Caco-2 (cell line): ENCODE measurements around the gene PTGIR. TPM values are rescaled to one million over a fixed set of nuclear protein-coding genes. Genes with fewer than 3 reads are reported as not detected.

Source experiments
- BruUV-seq: library from RNA; stranded (reverse); fragments of 400-500 nt; replicated peaks from 2 replicates; lab custom pipeline; 2021; lab: Mats Ljungman, UMichigan
- CTCF ChIA-PET: fragments of 300-600 bp; sonication (Branson Sonifier 250); formaldehyde crosslinking; loops from one replicate; lab custom pipeline; 2022; ENCODE audit warnings: antibody characterized with exemption; lab: Charles Lee
- POLR2A ChIA-PET: fragments of 300-600 bp; sonication (Branson Sonifier 250); formaldehyde crosslinking; loops from one replicate; lab custom pipeline; 2022; ENCODE audit warnings: antibody characterized with exemption; lab: Charles Lee
- DNase-seq, 2 experiments: peaks; one replicate each; pipeline versions ENCODE4 v3.0.0 to v3.0.0-alpha.2; 2020 to 2022
- H3K27me3 ChIP-seq: replicated peaks from 2 replicates; pipeline ENCODE4 v1.6.0; 2011; ENCODE audit warnings: low read length; ENCODE audit not compliant: control insufficient read depth, insufficient read depth
- H3K36me3 ChIP-seq: 2 replicates; pipeline ENCODE4 v1.5.1; 2011; ENCODE audit warnings: low read length; ENCODE audit not compliant: control insufficient read depth, insufficient read depth
- H3K4me1 ChIP-seq: fragments of 250-450 bp; sonication (Bioruptor Pico); 2 replicates; pipeline ENCODE4 v1.5.1; 2020; ENCODE audit warnings: mild to moderate bottlenecking
- H3K4me3 ChIP-seq: 2 replicates; pipeline ENCODE4 v1.5.1; 2011; ENCODE audit warnings: low read depth, mild to moderate bottlenecking, control low read depth, low read length
- H3K9me3 ChIP-seq: fragments of 250-450 bp; sonication (Bioruptor Pico); 2 replicates; pipeline ENCODE4 v1.5.1; 2020; ENCODE audit warnings: mild to moderate bottlenecking, moderate library complexity
- H3K27ac Mint-ChIP-seq: one replicate; pipeline ENCODE4 v1.8.0; 2022; ENCODE audit warnings: mixed read lengths; ENCODE audit not compliant: unreplicated experiment
- H3K27me3 Mint-ChIP-seq: one replicate; pipeline ENCODE4 v1.8.0; 2022; ENCODE audit warnings: mixed read lengths; ENCODE audit not compliant: insufficient read depth, unreplicated experiment
- H3K36me3 Mint-ChIP-seq: one replicate; pipeline ENCODE4 v1.8.0; 2022; ENCODE audit warnings: mild to moderate bottlenecking, mixed read lengths; ENCODE audit not compliant: insufficient read depth, unreplicated experiment
- H3K4me1 Mint-ChIP-seq: one replicate; pipeline ENCODE4 v1.8.0; 2022; ENCODE audit warnings: low read depth, mixed read lengths; ENCODE audit not compliant: unreplicated experiment
- H3K4me3 Mint-ChIP-seq: one replicate; pipeline ENCODE4 v1.8.0; 2022; ENCODE audit warnings: mild to moderate bottlenecking, moderate library complexity, mixed read lengths; ENCODE audit not compliant: unreplicated experiment
- H3K9me3 Mint-ChIP-seq: one replicate; pipeline ENCODE4 v1.8.0; 2022; ENCODE audit warnings: mixed read lengths; ENCODE audit not compliant: unreplicated experiment
- CTCF ChIP-seq, 2 experiments: fragments of 200-600 bp in 1 of 2; IDR thresholded peaks; 1 replicate in 1 of 2; 2 replicates in 1 of 2; pipeline versions ENCODE4 v1.5.1 to v1.8.0; 2011 to 2022; ENCODE audit warnings: antibody characterized with exemption in 1 of 2, control low read depth in 1 of 2, inconsistent platforms in 1 of 2, low read depth in 1 of 2, low read length in 1 of 2, mild to moderate bottlenecking in 1 of 2, moderate library complexity in 1 of 2; ENCODE audit not compliant: insufficient read depth in 1 of 2, severe bottlenecking in 1 of 2, unreplicated experiment in 1 of 2
- intact Hi-C: fragments of 100-400 bp; cut with micrococcal nuclease; formaldehyde crosslinking; loops from one replicate; pipeline ENCODE4 v1.10.0; 2022; ENCODE audit not compliant: unreplicated experiment
- total RNA-seq: library from RNA; stranded (reverse); gene quantifications from 2 replicates; pipeline ENCODE4 v1.2.3, GENCODE V29; 2022

Gene PTGIR
- total RNA-seq, 1 experiment from 2014 or later, result not detected

- no peak for DNase-seq
- intact Hi-C loops, result no loop called here
- Histone ChIP-seq H3K27me3 (no peaks in the 10 kb centered on the region), H3K4me3 (no peak overlapping the region), H3K36me3 (peaks cover 7% of the 10 kb centered on the region), H3K9me3 (no peaks in the 10 kb centered on the region), H3K4me1 (no peaks in the 10 kb centered on the region)
- no peak for TF ChIP-seq CTCF (IDR thresholded peaks at IDR 0.05; ENCODE audit: insufficient read depth in 1 of 2, low read depth in 1 of 2, low read length in 1 of 2, severe bottlenecking in 1 of 2, unreplicated experiment in 1 of 2)
- POLR2A ChIA-PET, result interaction anchor here (0.5 to 1.5 kb wide), 3 partner anchors 10 to 147 kb away, joined by 3 to 6 read pairs (median 3); partner anchors contain the start of gene CALM3
- BruUV-seq, result no TSS peak
- peaks cover 49% of the 10 kb centered on the region for H3K36me3 Mint-ChIP-seq
- H3K27ac Mint-ChIP-seq, result no peak overlapping the region
- CTCF ChIA-PET, result interaction anchor here (0.6 to 2.7 kb wide), 4 partner anchors 8 to 103 kb away, joined by 3 to 19 read pairs (median 8); partner anchors contain the start of genes CALM3 and DACT3
- H3K27me3 Mint-ChIP-seq, result no peaks in the 10 kb centered on the region
- no peak overlapping the region for H3K4me3 Mint-ChIP-seq
- H3K4me1 Mint-ChIP-seq, result peaks cover 6% of the 10 kb centered on the region
- no peaks in the 10 kb centered on the region for H3K9me3 Mint-ChIP-seq
Observed at GRCh38 chr19:46610851-46611770, 13.8 kb downstream of the PTGIR start.

- Mint-ChIP-seq H3K4me3 (no peak overlapping the region), H3K27ac (no peak overlapping the region), H3K36me3 (peaks cover 55% of the 10 kb centered on the region), H3K9me3 (no peaks in the 10 kb centered on the region), H3K27me3 (no peaks in the 10 kb centered on the region), H3K4me1 (peaks cover 6% of the 10 kb centered on the region)
- ChIA-PET CTCF (interaction anchor here (0.8 to 2.7 kb wide), 3 partner anchors 10 to 52 kb away, joined by 3 to 19 read pairs (median 6); partner anchors contain the start of genes CALM3 and DACT3), POLR2A (interaction anchor here (1.5 kb wide), 1 partner anchor 10 kb away, joined by 6 read pairs; the partner anchor contains the start of gene CALM3)
- Histone ChIP-seq H3K36me3 (peaks cover 12% of the 10 kb centered on the region), H3K4me3 (no peak overlapping the region), H3K27me3 (no peaks in the 10 kb centered on the region), H3K4me1 (no peaks in the 10 kb centered on the region), H3K9me3 (no peaks in the 10 kb centered on the region)
- DNase-seq, result no peak
- no TSS peak for BruUV-seq
- intact Hi-C loops, result no loop called here
- TF ChIP-seq CTCF (IDR thresholded peaks at IDR 0.05; ENCODE audit: insufficient read depth in 1 of 2, low read depth in 1 of 2, low read length in 1 of 2, severe bottlenecking in 1 of 2, unreplicated experiment in 1 of 2), result no peak
Observed at GRCh38 chr19:46610413-46610775, 14.5 kb downstream of the PTGIR start.
